Parathyroid adenoma (tissue), 2 donors: ENCODE results near the gene SMCR8.
A peak's percentile ranks its signal among the peaks of the same experiment; 100 is the strongest.

Experiments
- H2AFZ ChIP-seq: fragments of 300-600 bp; sonication (generic); one replicate; pipeline ENCODE4 v1.7.0; 2017; ENCODE audit warnings: antibody characterized with exemption, mild to moderate bottlenecking
- H3K27ac ChIP-seq: fragments of 300-600 bp; sonication (generic); one replicate; pipeline ENCODE4 v1.7.0; 2017
- H3K27me3 ChIP-seq: fragments of 300-600 bp; sonication (generic); one replicate; pipeline ENCODE4 v1.7.0; 2017; ENCODE audit warnings: low read length; ENCODE audit not compliant: control insufficient read depth, insufficient read depth
- H3K36me3 ChIP-seq: fragments of 300-600 bp; sonication (generic); one replicate; pipeline ENCODE4 v1.7.0; 2017; ENCODE audit warnings: low read length; ENCODE audit not compliant: control insufficient read depth, insufficient read depth
- H3K4me1 ChIP-seq: fragments of 300-600 bp; sonication (generic); one replicate; pipeline ENCODE4 v1.7.0; 2017; ENCODE audit warnings: control low read depth
- H3K4me2 ChIP-seq: fragments of 300-600 bp; sonication (generic); one replicate; pipeline ENCODE4 v1.7.0; 2017; ENCODE audit warnings: low read length
- H3K4me3 ChIP-seq: fragments of 300-600 bp; sonication (generic); one replicate; pipeline ENCODE4 v1.7.0; 2017; ENCODE audit warnings: low read depth, low read length
- H3K79me2 ChIP-seq: fragments of 300-600 bp; sonication (generic); one replicate; pipeline ENCODE4 v1.7.0; 2017; ENCODE audit warnings: control low read depth
- H3K9ac ChIP-seq: fragments of 300-600 bp; sonication (generic); one replicate; pipeline ENCODE4 v1.7.0; 2017; ENCODE audit warnings: mild to moderate bottlenecking
- H3K9me3 ChIP-seq: fragments of 300-600 bp; sonication (generic); one replicate; pipeline ENCODE4 v1.7.0; 2017; ENCODE audit warnings: low read length; ENCODE audit not compliant: control insufficient read depth
- TF ChIP-seq, protein P1 (sequence below): fragments of 300-600 bp; sonication (generic); IDR thresholded peaks from one replicate; pipeline ENCODE4 v1.7.0; 2017; ENCODE audit warnings: antibody characterized with exemption, mild to moderate bottlenecking
- donor health status: primary hyperparathyroidism.

SMCR8 gene, protein sequence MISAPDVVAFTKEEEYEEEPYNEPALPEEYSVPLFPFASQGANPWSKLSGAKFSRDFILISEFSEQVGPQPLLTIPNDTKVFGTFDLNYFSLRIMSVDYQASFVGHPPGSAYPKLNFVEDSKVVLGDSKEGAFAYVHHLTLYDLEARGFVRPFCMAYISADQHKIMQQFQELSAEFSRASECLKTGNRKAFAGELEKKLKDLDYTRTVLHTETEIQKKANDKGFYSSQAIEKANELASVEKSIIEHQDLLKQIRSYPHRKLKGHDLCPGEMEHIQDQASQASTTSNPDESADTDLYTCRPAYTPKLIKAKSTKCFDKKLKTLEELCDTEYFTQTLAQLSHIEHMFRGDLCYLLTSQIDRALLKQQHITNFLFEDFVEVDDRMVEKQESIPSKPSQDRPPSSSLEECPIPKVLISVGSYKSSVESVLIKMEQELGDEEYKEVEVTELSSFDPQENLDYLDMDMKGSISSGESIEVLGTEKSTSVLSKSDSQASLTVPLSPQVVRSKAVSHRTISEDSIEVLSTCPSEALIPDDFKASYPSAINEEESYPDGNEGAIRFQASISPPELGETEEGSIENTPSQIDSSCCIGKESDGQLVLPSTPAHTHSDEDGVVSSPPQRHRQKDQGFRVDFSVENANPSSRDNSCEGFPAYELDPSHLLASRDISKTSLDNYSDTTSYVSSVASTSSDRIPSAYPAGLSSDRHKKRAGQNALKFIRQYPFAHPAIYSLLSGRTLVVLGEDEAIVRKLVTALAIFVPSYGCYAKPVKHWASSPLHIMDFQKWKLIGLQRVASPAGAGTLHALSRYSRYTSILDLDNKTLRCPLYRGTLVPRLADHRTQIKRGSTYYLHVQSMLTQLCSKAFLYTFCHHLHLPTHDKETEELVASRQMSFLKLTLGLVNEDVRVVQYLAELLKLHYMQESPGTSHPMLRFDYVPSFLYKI

GRCh38 chr17:18314731-18315561 lies at the start of gene SMCR8, which contains the start of gene TOP3A:
SMCR8 (plus strand) TSS chr17:18315293; CDS start chr17:18315790, 497 bp downstream.
TOP3A (minus strand) TSS chr17:18314994; CDS start chr17:18314778, 216 bp downstream.
- Histone ChIP-seq H3K36me3 (no peaks in the 10 kb centered on the region), H3K27ac (peak within 1 kb of the TSS; percentile 86), H3K79me2 (peaks cover 61% of the 10 kb centered on the region), H3K9me3 (no peaks in the 10 kb centered on the region), H3K4me3 (peak within 1 kb of the TSS; percentile 94), H3K9ac (peak within 1 kb of the TSS; percentile 69), H3K4me2 (peak within 1 kb of the TSS; percentile 97), H3K27me3 (no peaks in the 10 kb centered on the region), H3K4me1 (peaks cover 14% of the 10 kb centered on the region), H2AFZ (peak within 1 kb of the TSS; percentile 87)
- TF ChIP-seq, protein P1, sequence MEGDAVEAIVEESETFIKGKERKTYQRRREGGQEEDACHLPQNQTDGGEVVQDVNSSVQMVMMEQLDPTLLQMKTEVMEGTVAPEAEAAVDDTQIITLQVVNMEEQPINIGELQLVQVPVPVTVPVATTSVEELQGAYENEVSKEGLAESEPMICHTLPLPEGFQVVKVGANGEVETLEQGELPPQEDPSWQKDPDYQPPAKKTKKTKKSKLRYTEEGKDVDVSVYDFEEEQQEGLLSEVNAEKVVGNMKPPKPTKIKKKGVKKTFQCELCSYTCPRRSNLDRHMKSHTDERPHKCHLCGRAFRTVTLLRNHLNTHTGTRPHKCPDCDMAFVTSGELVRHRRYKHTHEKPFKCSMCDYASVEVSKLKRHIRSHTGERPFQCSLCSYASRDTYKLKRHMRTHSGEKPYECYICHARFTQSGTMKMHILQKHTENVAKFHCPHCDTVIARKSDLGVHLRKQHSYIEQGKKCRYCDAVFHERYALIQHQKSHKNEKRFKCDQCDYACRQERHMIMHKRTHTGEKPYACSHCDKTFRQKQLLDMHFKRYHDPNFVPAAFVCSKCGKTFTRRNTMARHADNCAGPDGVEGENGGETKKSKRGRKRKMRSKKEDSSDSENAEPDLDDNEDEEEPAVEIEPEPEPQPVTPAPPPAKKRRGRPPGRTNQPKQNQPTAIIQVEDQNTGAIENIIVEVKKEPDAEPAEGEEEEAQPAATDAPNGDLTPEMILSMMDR: no peak

DNA sequence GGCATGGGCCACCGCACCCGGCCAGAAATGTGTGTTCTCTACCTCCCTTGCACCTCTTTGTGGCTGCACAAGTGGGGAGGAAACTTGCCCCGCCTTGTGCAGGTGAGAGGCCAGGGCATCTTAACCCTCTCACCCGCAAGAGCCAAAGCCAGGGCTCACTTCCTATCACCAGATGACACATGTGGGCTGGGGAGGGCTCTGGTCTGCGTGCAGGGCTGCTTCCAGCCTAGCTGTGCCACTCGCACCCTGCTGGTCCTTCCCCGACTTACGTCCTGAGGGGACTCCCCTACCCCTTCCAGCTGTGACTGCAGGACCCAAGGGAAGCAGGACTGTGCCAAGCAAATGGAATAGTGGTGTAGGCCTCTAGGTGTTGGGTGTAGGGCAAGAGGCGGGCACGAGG lies 47.7 kb upstream of the SMCR8 start:
- H3K36me3 ChIP-seq: no peaks in the 10 kb centered on the region
- TF ChIP-seq, protein P1: no peak

DNA sequence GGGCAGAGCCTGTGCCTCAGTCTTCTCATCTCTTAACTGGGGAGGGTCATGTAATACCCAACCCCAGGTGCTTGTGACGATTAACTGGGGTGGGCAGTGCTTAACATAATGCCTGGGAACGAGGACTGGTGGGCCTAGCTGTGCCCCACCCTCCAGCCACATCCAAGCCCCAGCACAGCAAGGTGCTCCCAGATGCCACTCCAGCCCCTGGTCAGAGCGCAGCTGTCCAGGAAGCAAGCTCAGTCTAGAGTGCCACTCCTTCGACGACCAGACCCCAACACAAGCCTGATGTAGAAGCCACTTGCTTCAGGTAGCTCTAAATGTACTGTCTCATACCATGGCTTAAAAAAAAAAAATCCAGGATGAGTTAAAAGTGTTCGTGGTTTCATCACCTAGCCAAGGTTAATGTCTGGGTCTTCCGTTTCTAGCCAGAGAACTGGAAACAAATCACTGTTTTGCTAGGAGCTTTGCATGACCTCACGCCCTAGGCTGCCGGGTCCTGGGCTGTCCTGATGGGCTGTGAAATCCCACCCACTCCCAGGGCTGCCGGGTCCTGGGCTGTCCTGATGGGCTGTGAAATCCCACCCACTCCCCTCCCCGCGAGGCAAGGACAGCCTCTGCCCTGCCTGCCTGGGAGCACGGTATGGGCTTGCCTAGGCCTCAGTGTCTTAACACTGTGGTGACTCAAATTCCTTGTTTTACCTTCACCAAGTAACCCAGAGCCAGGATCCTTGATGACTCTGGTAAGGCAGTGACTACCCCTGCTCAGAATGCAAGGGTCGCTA lies 47.0 kb upstream of the SMCR8 start:
- no peaks in the 10 kb centered on the region for H3K27me3 ChIP-seq
- peaks cover 10% of the 10 kb centered on the region for H3K79me2 ChIP-seq
- H3K9me3 ChIP-seq: no peaks in the 10 kb centered on the region
- no peak overlapping the region for H3K27ac ChIP-seq
- no peak overlapping the region for H2AFZ ChIP-seq
- H3K4me3 ChIP-seq: no peak overlapping the region
- H3K4me2 ChIP-seq: no peak overlapping the region
- no peak overlapping the region for H3K9ac ChIP-seq
- no peaks in the 10 kb centered on the region for H3K4me1 ChIP-seq
- TF ChIP-seq, protein P1: no peak
- no peaks in the 10 kb centered on the region for H3K36me3 ChIP-seq

More for the DNA sequence above, 47.7 kb upstream of the SMCR8 start:
- H3K4me3 ChIP-seq: no peak overlapping the region
- H3K27me3 ChIP-seq: no peaks in the 10 kb centered on the region
- no peaks in the 10 kb centered on the region for H3K9me3 ChIP-seq
- no peak overlapping the region for H3K9ac ChIP-seq
- H3K27ac ChIP-seq: no peak overlapping the region
- H2AFZ ChIP-seq: no peak overlapping the region
- H3K4me2 ChIP-seq: no peak overlapping the region
- peaks cover 16% of the 10 kb centered on the region for H3K79me2 ChIP-seq
- peaks cover 4% of the 10 kb centered on the region for H3K4me1 ChIP-seq
